ENCODE data around the gene CNRIP1. TPM values are rescaled to one million over a fixed set of nuclear protein-coding genes. Genes with fewer than 3 reads are reported as not detected.

Gene CNRIP1
- total and polyA plus RNA-seq, 2 of the 4 experiments (the other 2 are of a cell fraction) = 23.3 to 32.7 TPM

DNA sequence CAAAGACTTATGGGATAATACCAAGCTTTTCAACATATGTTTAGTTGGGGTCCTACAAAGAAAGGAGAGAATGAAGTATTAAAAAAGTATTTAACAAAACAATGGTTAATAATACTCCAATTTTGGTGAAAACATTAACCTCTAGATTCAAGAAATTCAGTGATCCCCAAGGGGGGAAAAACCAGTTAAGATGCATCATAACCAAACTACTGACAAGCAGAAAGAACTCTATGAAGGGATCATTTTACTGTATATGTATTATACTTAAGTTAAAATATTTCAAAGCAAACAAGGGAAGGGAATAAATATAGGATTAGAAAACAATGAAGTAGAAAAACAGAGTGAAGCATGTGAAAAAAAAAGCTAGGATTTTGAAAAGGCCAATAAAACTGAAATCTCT is 8.7 kb downstream of the CNRIP1 start:
- no peak overlapping the region for H3K27ac ChIP-seq (ENCODE audit: insufficient read depth, low read length)
- H3K4me3 ChIP-seq (ENCODE audit: insufficient read depth, low read depth, low read length) = no peak overlapping the region
- no peak overlapping the region for H2BK5ac ChIP-seq (ENCODE audit: low read depth, low read length, poor library complexity, severe bottlenecking)
- H3K4me2 ChIP-seq (ENCODE audit: low read depth, low read length) = no peak overlapping the region
- H3K9me3 ChIP-seq (ENCODE audit: control insufficient read depth, insufficient read depth, low read length) = no peaks in the 10 kb centered on the region
- TF ChIP-seq NFE2L2 (IDR thresholded peaks at IDR 0.05; ENCODE audit: low read depth, low read length) = no peak
- TF ChIP-seq CHD1 (IDR thresholded peaks at IDR 0.05; ENCODE audit: low read depth, low read length) = no peak
- TF ChIP-seq BHLHE40 (IDR thresholded peaks at IDR 0.05; ENCODE audit: low read depth, low read length) = no peak
- no peak for TF ChIP-seq MAFK (IDR thresholded peaks at IDR 0.05; ENCODE audit: low read depth, low read length)
- no peak for TF ChIP-seq MAZ (IDR thresholded peaks at IDR 0.05; ENCODE audit: borderline replicate concordance, low read depth, low read length)
- no peak for TF ChIP-seq POLR2A (IDR thresholded peaks at IDR 0.05; ENCODE audit: low read depth, low read length)
- no peak for TF ChIP-seq MXI1 (IDR thresholded peaks at IDR 0.05; ENCODE audit: borderline replicate concordance, low read depth, low read length)
- no peak for TF ChIP-seq RCOR1 (IDR thresholded peaks at IDR 0.05; ENCODE audit: insufficient replicate concordance, low read length)
- TF ChIP-seq FOS (IDR thresholded peaks at IDR 0.05; ENCODE audit: low read depth, low read length) = no peak
- TF ChIP-seq CEBPB (IDR thresholded peaks at IDR 0.05; ENCODE audit: low read depth, low read length) = no peak
- TF ChIP-seq, protein P1, sequence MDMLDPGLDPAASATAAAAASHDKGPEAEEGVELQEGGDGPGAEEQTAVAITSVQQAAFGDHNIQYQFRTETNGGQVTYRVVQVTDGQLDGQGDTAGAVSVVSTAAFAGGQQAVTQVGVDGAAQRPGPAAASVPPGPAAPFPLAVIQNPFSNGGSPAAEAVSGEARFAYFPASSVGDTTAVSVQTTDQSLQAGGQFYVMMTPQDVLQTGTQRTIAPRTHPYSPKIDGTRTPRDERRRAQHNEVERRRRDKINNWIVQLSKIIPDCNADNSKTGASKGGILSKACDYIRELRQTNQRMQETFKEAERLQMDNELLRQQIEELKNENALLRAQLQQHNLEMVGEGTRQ (IDR thresholded peaks at IDR 0.05; ENCODE audit: low read depth, low read length) = no peak
- no peak for TF ChIP-seq RAD21 (IDR thresholded peaks at IDR 0.05; ENCODE audit: low read length)
- no peak for TF ChIP-seq RFX5 (IDR thresholded peaks at IDR 0.05; ENCODE audit: low read depth, low read length)
- TF ChIP-seq, protein P2, sequence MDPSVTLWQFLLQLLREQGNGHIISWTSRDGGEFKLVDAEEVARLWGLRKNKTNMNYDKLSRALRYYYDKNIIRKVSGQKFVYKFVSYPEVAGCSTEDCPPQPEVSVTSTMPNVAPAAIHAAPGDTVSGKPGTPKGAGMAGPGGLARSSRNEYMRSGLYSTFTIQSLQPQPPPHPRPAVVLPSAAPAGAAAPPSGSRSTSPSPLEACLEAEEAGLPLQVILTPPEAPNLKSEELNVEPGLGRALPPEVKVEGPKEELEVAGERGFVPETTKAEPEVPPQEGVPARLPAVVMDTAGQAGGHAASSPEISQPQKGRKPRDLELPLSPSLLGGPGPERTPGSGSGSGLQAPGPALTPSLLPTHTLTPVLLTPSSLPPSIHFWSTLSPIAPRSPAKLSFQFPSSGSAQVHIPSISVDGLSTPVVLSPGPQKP (IDR thresholded peaks at IDR 0.05; ENCODE audit: borderline replicate concordance, low read depth, low read length) = no peak
- no peak for TF ChIP-seq CTCF (conservative IDR thresholded peaks at IDR 0.05; ENCODE audit: low read depth, low read length)
- H3K18ac ChIP-seq (ENCODE audit: low read depth, low read length) = no peak overlapping the region
- ATAC-seq (ENCODE audit: low read depth) (no peak), DNase-seq (no peak)
- H2BK20ac ChIP-seq (ENCODE audit: low read depth, low read length) = no peak overlapping the region
- intact Hi-C loops (cut with micrococcal nuclease) = no loop called here
- H4K20me1 ChIP-seq (ENCODE audit: insufficient read depth, low read length) = no peaks in the 10 kb centered on the region
- no peak overlapping the region for H3K23ac ChIP-seq (ENCODE audit: low read depth, low read length)
- H4K5ac ChIP-seq (ENCODE audit: low read depth, low read length) = no peak overlapping the region
- BruUV-seq (replicated peaks) = no TSS peak
- in situ Hi-C loops (cut with MboI; ENCODE audit: low sequenced_read_pairs) = no loop called here
- H3K27me3 ChIP-seq (ENCODE audit: control insufficient read depth, insufficient read depth, low read length) = no peaks in the 10 kb centered on the region
- H3K79me1 ChIP-seq (ENCODE audit: low read depth in 1 of 2, low read length in 2 of 2) = peaks cover 5 to 22% of the 10 kb centered on the region in 2 experiments; a peak in 3 of 4 replicates
- no peak overlapping the region for H3K14ac ChIP-seq (replicated peaks; ENCODE audit: low read depth, low read length)
- H2AFZ ChIP-seq (replicated peaks; ENCODE audit: low read length, poor library complexity) = no peak overlapping the region
- dilution Hi-C loops (cut with HindIII; ENCODE audit: low sequenced_read_pairs, unreplicated experiment) = no loop called here
- no peak overlapping the region for H2BK15ac ChIP-seq (ENCODE audit: low read depth, low read length)
- POLR2A ChIA-PET (ENCODE audit: unreplicated experiment) = no interaction called here
- H3K9ac ChIP-seq (ENCODE audit: low read depth, low read length) = no peak overlapping the region
- H4K8ac ChIP-seq (ENCODE audit: low read depth in 2 of 2, low read length in 2 of 2) = no peak overlapping the region
- H4K91ac ChIP-seq (ENCODE audit: insufficient read depth, low read depth, low read length) = no peak overlapping the region
- no peak overlapping the region for H3K4ac ChIP-seq (ENCODE audit: low read depth, low read length)
- 0 out of 2 replicates have a peak, but pooled peaks cover 1% of the 10 kb centered on the region for H3K36me3 ChIP-seq (ENCODE audit: control insufficient read depth, insufficient read depth, low read length)
- CTCF ChIA-PET = no interaction called here
- no peaks in the 10 kb centered on the region for H3K9me1 ChIP-seq (ENCODE audit: insufficient read depth, low read length)
- no peak overlapping the region for H2BK120ac ChIP-seq (ENCODE audit: low read depth, low read length)
- no peak overlapping the region for H2AK5ac ChIP-seq (ENCODE audit: low read depth, low read length)
- no peak overlapping the region for H3K56ac ChIP-seq (ENCODE audit: extremely low read depth, insufficient read depth, low read length)
- H3K4me1 ChIP-seq (ENCODE audit: control insufficient read depth, insufficient read depth, low read length) = peaks cover 5% of the 10 kb centered on the region
- no peak overlapping the region for H2AK9ac ChIP-seq (replicated peaks; ENCODE audit: low read depth, low read length, poor library complexity)
